ENCODE measurements around the gene ANTKMT.
"Not testable (repeated sequence)": the region's sequence is repeated elsewhere in the genome, so short reads cannot be mapped to it uniquely, and the experiment has no call there.

The ANTKMT gene

DNA sequence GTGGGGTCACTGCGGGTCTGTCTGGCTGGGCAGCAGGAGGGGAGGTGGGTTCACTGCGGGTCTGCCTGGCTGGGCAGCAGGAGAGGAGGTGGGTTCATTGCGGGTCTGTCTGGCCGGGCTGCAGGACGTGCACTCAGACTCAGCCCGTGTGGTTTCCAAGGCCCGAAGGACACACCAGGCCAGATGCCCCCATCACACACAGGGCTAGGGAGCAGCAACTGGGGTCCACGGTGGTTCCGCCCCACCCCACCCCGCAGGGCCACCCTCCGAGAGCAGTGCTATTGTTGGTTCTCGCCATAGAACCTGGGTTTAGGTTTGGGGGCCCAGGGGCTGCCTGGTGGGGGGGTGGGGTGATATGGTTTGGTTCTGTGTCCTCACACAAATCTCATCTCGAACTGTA, 25.7 kb downstream of the ANTKMT start:
- DNase-seq, result no peak

GRCh38 chr16:747978-748746, 27.2 kb downstream of the ANTKMT start:
- DNase-seq, result no peak

- no peak for DNase-seq
These were observed 28.1 kb downstream of the ANTKMT start for GRCh38 chr16:749010-749409.

DNA sequence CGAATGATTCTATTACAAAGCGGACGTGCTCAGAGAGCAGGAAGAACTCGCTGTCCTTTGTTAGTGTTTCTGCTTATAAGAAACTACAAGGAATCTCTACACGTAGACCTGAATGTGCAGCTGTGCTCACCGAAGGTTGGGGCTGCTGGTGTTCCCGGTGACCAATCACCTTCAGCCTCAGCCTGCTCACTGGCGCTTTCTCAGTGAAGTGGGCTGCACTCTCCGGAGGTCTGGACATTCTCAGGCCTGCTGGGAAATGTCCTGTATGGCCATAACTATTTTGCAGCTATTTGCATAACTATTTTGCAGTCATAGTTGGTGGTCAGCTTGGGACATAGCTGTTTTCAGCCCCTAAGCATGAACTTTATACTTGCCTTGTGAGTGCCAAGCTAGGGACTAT, 29.5 kb downstream of the ANTKMT start:
- DNase-seq, result no peak

GRCh38 chr16:751152-752006, 30.4 kb downstream of the ANTKMT start:
- DNase-seq, result no peak

GRCh38 chr16:752007-752312, 31.0 kb downstream of the ANTKMT start:
- no peak for DNase-seq

DNA sequence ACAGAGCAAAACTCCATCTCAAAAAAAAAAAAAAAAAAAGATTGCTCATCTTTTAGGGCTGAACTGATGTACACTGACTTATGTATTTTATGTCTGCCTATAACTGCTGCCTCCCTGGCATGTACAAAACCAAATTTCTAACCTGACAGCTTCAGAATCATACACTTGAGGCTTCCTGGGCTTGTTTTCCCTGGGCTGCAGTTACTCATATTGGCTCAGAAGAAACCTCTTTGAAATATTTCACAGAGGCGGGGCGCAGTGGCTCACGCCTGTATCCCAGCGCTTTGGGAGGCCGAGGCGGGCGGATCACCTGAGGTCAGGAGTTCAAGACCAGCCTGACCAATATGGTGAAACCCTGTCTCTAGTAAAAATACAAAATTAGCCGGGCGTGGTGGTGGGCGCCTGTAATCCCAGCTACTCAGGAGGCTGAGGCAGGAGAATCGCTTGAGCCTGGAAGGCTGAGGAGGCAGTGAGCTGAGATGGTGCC, 33.2 kb downstream of the ANTKMT start:
- DNase-seq, result not testable (repeated sequence)

- no peak for DNase-seq
These were observed 33.7 kb downstream of the ANTKMT start for GRCh38 chr16:754656-755055.

GRCh38 chr16:756428-756827, 35.5 kb downstream of the ANTKMT start:
- DNase-seq, result no peak

DNA sequence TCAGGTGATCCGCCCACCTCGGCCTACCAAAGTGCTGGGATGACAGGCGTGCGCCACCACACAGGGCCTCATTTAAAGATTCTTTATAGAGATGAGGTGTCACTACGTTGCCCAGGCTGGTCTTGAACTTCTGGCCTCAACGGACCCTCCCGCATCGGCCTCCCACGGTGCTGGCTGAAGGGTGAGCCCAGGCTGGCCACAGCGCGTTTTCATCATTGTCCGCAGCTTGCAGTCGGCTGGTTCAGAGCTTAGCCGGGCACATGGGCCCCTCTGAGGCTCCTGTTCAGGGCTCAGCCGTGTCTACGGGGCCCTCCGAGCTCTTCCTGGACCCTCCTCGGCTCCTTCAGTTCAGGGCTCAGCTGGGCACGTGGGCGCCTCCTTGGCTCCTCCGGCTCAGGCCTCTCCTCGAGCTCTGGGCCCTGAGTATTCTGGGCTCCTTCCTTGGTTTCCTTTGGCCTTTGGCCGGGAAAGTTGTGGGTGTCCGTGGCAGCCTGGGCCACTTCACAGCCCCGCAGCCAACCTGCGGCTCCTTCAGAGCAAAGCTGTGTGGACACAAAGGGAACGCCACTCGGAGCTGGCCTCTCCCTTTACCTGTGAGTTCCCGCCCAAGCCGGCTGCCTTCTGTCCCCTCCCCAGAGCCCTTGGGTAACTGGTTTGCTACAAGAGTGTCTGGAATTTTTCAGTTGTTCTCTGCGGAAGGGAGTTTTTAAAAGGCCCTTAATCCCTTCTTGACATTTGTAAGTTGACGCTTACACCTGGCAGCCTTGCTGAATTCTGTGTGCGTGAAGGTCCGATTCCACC, 38.4 kb downstream of the ANTKMT start:
- DNase-seq, result no peak

DNA sequence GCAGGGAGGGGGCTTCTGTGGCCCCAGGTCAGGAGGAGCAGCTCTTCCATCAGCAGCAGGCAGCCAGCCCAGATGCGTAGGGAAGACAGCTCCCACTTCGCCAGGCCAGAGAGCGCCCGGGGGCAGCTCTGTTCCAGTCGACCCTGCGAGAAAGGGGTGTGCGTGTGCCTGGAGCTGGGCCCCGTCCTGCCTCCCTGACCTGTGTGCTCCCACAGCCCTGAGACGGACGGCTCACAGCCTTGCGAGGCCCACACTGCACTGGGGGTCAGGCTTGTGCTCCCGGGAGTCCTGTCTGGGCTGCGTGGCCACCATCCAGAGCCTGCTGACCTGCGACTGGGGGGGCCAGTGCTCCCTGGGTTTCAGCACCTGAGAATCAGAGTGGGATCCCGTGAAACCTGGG, 39.1 kb downstream of the ANTKMT start:
- no peak for DNase-seq

- DNase-seq, result no peak
These were observed 39.8 kb downstream of the ANTKMT start, which contains the start of gene MSLN for GRCh38 chr16:760545-761343. Gene MSLN (plus strand): TSS chr16:760734. CDS start chr16:762681, 1,947 bp downstream.

GRCh38 chr16:761625-762513, 40.9 kb downstream of the ANTKMT start:
- no peak for DNase-seq

DNA sequence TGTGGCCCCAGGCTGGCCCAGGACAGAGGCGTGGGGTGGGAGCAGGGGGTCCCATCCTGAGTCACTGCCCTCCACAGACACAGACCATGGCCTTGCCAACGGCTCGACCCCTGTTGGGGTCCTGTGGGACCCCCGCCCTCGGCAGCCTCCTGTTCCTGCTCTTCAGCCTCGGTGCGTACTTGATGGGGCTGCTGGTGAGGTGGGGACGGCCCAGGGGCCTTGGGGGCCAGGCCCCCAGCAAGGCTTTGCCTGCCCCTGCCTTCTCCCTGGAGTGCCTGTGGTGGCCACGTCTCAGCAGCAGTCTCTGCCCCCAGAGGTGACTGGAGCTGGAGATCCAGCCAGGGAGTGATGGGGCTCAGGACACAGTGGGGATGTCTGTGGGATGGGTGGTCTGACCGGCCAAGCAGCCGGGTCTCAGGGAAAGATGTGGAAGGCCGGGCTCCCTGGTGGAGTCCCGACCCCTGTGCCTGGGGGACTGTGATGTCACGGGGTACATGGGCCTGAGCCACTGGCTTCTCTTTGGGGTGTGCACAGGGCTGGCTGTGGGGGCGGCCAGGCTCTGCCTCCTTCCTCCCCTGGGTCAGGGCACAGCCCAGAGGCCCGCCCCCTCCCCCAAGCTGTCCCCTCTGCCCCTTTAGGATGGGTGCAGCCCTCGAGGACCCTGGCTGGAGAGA, 41.8 kb downstream of the ANTKMT start:
- DNase-seq, result no peak

DNA sequence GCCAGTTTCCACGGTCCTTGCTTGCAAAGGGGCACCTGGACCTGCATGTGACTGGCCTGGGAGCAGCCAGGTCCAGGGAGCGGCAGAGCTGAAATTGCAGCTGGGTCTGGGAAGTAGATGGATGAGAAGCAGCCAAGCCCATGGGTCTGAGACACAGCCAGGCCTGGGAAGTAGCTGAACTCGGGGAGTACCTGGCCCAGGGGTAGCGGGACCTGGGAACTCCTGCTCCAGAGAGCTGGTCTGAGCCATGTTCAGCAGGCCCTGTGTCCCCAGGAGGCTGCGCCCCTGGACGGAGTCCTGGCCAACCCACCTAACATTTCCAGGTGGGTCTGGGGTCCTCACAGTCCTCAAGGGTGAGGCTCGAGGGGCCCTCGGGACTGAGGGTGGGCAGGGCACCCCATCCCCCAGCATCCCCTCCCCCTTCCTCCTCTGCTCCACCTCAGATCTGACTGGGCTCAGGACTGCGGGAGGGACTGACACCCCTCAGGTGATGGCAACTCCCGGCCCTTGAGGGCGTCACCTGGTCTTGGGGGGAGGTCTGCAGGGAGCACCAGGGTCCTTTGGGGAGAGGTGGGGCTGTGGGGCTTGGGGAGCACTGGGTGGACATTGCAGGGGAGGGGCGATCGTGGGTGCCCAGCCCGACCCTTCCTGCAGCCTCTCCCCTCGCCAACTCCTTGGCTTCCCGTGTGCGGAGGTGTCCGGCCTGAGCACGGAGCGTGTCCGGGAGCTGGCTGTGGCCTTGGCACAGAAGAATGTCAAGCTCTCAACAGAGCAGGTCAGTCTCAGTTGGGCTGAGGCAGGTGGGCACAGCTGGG, 42.6 kb downstream of the ANTKMT start:
- no peak for DNase-seq

- no peak for DNase-seq
These were observed 43.3 kb downstream of the ANTKMT start for GRCh38 chr16:764184-764750.

DNA sequence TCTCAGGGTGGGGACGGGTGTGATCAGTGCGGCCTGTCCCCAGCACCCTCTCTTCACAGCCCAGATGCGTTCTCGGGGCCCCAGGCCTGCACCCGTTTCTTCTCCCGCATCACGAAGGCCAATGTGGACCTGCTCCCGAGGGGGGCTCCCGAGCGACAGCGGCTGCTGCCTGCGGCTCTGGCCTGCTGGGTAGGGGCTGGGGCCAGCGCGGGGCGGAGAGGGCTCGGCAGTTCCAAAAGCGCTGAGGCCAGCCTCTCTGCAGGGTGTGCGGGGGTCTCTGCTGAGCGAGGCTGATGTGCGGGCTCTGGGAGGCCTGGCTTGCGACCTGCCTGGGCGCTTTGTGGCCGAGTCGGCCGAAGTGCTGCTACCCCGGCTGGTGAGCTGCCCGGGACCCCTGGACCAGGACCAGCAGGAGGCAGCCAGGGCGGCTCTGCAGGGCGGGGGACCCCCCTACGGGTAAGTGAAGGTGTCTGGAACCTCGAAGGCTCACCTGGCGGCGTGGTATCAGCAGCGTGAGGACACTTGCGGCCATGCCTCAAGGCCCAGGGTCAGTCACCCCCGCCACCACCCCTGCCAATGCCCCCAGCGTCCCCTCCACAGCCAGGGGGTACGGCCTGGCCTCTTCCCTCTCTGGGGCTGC, 44.0 kb downstream of the ANTKMT start:
- no peak for DNase-seq

DNA sequence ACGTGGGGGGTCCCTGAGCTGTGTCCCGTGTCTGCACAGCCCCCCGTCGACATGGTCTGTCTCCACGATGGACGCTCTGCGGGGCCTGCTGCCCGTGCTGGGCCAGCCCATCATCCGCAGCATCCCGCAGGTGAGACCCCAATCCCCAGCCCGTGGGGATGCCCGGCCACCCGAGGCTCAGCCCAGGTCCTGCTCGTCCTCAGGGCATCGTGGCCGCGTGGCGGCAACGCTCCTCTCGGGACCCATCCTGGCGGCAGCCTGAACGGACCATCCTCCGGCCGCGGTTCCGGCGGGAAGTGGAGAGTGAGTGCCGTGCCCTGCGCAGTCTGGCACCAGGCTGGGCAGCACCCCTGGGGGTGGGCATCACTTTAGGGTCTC, 44.5 kb downstream of the ANTKMT start:
- no peak for DNase-seq

All from CD4-positive, alpha-beta T cell treated with Interleukin-17A for 4 hours (primary cell).